ENCODE measurements around the gene MYOCOS.

- TF ChIP-seq CTCF (IDR thresholded peaks at IDR 0.05; ENCODE audit: low read depth, low read length) (no peak), POLR2A (IDR thresholded peaks at IDR 0.05; ENCODE audit: extremely low read depth, insufficient read length) (no peak), MYC (IDR thresholded peaks at IDR 0.05; ENCODE audit: low read depth, low read length) (no peak), MAX (IDR thresholded peaks at IDR 0.05; ENCODE audit: low read depth, low read length) (no peak)
Observed at GRCh38 chr1:171635661-171636060, 13.6 kb downstream of the MYOCOS start.

Measured in NB4 (cell line).